OCI-LY3 (cell line): ENCODE measurements around the gene SLC38A2.

Source experiments
- H2AFZ ChIP-seq: fragments of 200-600, 300-600 bp; shearing (Covaris generic); 2 replicates; pipeline ENCODE4 v1.6.0; 2014; ENCODE audit warnings: antibody characterized with exemption, low read depth, low read length
- H3K27ac ChIP-seq: fragments of 200-600, 300-600 bp; sonication (generic); 2 replicates; pipeline ENCODE4 v1.5.1; 2014; ENCODE audit warnings: mild to moderate bottlenecking, low read length, moderate library complexity, mixed read lengths
- H3K27me3 ChIP-seq: fragments of 200-600, 300-600 bp; sonication (generic); 2 replicates; pipeline ENCODE4 v1.6.1; 2014; ENCODE audit warnings: low read depth, low read length, mixed read lengths
- H3K36me3 ChIP-seq: fragments of 200-600, 300-600 bp; sonication (generic); replicated peaks from 2 replicates; pipeline ENCODE3; 2014; ENCODE audit warnings: low read depth, low read length, mixed read lengths
- H3K4me1 ChIP-seq: fragments of 300-600, 200-600 bp; sonication (generic); 2 replicates; pipeline ENCODE4 v1.6.1; 2014; ENCODE audit warnings: low read length, mixed read lengths
- H3K4me2 ChIP-seq: fragments of 200-600, 300-600 bp; sonication (generic); 2 replicates; pipeline ENCODE4 v1.6.1; 2014; ENCODE audit warnings: low read length, mixed read lengths
- H3K4me3 ChIP-seq: fragments of 300-600, 200-600 bp; sonication (generic); 2 replicates; pipeline ENCODE4 v1.5.1; 2014; ENCODE audit warnings: antibody characterized with exemption, mild to moderate bottlenecking, low read length, moderate library complexity
- H3K79me2 ChIP-seq: fragments of 300-600, 200-600 bp; shearing (Covaris generic); 2 replicates; pipeline ENCODE4 v1.6.1; 2014; ENCODE audit warnings: mild to moderate bottlenecking, low read length, mixed read lengths
- H3K9ac ChIP-seq: fragments of 300-600, 200-600 bp; shearing (Covaris generic); 2 replicates; pipeline ENCODE4 v1.6.0; 2014; ENCODE audit warnings: mild to moderate bottlenecking, low read length, moderate library complexity
- H3K9me3 ChIP-seq: fragments of 200-600, 300-600 bp; shearing (Covaris generic); 2 replicates; pipeline ENCODE4 v1.6.1; 2014; ENCODE audit warnings: low read length, mixed read lengths; ENCODE audit not compliant: insufficient read depth
- H4K20me1 ChIP-seq: fragments of 200-600, 300-600 bp; sonication (generic); 2 replicates; pipeline ENCODE4 v1.6.1; 2016; ENCODE audit warnings: low read length, mixed read lengths; ENCODE audit not compliant: insufficient read depth
- EZH2phosphoT487 ChIP-seq: fragments of 200-600 bp; shearing (Covaris generic); IDR thresholded peaks from 2 replicates; pipeline ENCODE4 v1.6.1; 2018; ENCODE audit warnings: antibody characterized with exemption, mixed run types, low read depth
- TF ChIP-seq, protein P1 (sequence below): fragments of 200-600, 300-600 bp; sonication (generic); IDR thresholded peaks from 2 replicates; pipeline ENCODE4 v1.5.1; 2014; ENCODE audit warnings: antibody characterized with exemption, low read length, low read depth

SLC38A2 gene

DNA sequence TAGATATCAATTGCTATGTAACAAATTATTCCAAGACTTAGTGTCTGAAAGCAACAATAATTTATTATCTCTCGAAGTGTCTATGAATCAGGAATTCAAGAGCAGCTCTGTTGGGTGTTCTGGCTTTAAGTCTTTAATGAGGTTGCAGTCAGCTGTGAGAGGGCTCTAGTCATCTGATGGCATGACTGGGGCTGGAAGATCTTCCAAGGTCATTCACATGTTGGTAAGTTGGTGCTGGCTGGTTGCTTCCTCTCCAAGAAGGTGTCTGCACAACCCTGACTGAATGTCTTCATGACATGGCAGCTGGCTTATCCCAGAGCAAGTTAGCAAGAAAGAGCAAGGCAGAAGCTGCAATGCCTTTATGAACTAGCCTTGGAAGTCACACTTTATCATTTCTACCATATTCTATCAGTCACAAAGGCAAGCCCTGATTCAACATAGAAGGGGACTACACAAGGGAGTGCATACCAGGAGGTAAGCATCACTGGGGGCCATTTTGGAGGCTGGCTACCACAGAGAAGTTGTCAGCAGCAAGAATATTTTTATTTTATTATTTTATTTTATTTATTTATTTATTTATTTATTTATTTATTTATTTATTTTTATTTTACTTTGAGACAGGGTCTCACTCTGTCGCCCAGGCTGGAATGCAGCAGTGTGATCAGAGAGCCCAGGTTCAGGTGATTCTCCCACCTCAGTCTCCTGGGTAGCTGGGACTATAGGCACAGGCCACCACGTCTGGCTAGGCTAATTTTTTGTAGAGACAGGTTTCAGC lies 7.6 kb upstream of the SLC38A2 start:
- Histone ChIP-seq H3K27ac (no peak overlapping the region), H3K9me3 (no peaks in the 10 kb centered on the region), H3K9ac (no peak overlapping the region), H3K36me3 (peaks cover under 1% of the 10 kb centered on the region), H3K4me3 (no peak overlapping the region), H3K4me1 (peaks cover 14% of the 10 kb centered on the region), H3K4me2 (no peak overlapping the region), H4K20me1 (no peaks in the 10 kb centered on the region), H2AFZ (no peak overlapping the region), H3K27me3 (no peaks in the 10 kb centered on the region), H3K79me2 (peaks cover 20% of the 10 kb centered on the region)
- no peak for TF ChIP-seq EZH2phosphoT487
- TF ChIP-seq, protein P1, sequence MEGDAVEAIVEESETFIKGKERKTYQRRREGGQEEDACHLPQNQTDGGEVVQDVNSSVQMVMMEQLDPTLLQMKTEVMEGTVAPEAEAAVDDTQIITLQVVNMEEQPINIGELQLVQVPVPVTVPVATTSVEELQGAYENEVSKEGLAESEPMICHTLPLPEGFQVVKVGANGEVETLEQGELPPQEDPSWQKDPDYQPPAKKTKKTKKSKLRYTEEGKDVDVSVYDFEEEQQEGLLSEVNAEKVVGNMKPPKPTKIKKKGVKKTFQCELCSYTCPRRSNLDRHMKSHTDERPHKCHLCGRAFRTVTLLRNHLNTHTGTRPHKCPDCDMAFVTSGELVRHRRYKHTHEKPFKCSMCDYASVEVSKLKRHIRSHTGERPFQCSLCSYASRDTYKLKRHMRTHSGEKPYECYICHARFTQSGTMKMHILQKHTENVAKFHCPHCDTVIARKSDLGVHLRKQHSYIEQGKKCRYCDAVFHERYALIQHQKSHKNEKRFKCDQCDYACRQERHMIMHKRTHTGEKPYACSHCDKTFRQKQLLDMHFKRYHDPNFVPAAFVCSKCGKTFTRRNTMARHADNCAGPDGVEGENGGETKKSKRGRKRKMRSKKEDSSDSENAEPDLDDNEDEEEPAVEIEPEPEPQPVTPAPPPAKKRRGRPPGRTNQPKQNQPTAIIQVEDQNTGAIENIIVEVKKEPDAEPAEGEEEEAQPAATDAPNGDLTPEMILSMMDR = no peak

DNA sequence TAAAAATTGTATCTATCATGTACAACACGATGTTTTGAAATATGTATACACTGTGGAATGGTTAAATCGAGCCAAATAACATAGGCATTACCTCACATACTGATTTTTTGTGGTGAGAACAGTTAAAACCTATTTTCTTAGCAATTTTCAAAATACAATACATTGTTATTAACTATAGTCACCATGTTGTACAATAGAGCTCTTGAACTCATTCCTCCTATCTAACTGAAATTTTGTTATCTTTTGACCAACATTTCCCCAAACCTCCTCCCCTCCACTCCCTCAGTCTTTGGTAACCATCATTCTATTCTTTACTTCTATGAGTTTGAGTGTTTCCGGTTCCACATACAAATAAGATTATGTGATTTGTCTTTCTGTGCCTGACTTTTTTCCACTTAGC lies 6.8 kb upstream of the SLC38A2 start:
- Histone ChIP-seq H4K20me1 (no peaks in the 10 kb centered on the region), H3K9ac (no peak overlapping the region), H3K27ac (no peak overlapping the region), H3K4me3 (no peak overlapping the region), H3K79me2 (peaks cover 12% of the 10 kb centered on the region), H3K4me2 (no peak overlapping the region), H3K36me3 (no peaks in the 10 kb centered on the region), H3K4me1 (peaks cover 7% of the 10 kb centered on the region), H2AFZ (no peak overlapping the region), H3K9me3 (no peaks in the 10 kb centered on the region), H3K27me3 (no peaks in the 10 kb centered on the region)
- no peak for TF ChIP-seq EZH2phosphoT487
- TF ChIP-seq, protein P1 = no peak

DNA sequence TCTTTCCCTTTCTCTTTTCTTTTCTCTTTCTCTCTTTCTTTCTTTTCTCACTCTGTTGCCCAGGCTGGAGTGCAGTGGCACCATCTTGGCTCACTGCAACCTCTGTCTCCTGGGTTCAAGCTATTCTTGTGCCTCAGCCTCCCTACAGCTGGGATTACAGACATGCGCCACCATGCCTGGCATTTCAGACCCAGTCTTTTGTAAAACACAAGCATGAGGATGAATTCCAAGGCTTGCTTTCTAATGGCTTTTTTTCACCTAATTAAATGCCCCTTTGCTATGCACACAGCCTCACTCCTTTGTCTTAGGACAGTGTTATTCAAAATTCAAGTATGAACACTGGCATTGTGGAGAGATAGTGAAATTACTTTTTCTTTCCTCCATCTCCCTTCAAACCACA lies 6.0 kb upstream of the SLC38A2 start:
- no peak overlapping the region for H3K4me2 ChIP-seq
- peaks cover 13% of the 10 kb centered on the region for H3K4me1 ChIP-seq
- H3K27ac ChIP-seq = no peak overlapping the region
- H3K4me3 ChIP-seq = no peak overlapping the region
- no peak overlapping the region for H2AFZ ChIP-seq
- H3K9ac ChIP-seq = no peak overlapping the region
- H4K20me1 ChIP-seq = no peaks in the 10 kb centered on the region
- no peaks in the 10 kb centered on the region for H3K9me3 ChIP-seq
- no peak for TF ChIP-seq EZH2phosphoT487
- TF ChIP-seq, protein P1 = no peak
- no peaks in the 10 kb centered on the region for H3K27me3 ChIP-seq
- H3K36me3 ChIP-seq = no peaks in the 10 kb centered on the region
- peaks cover 4% of the 10 kb centered on the region; the same call in 1 of the 2 replicates for H3K79me2 ChIP-seq

DNA sequence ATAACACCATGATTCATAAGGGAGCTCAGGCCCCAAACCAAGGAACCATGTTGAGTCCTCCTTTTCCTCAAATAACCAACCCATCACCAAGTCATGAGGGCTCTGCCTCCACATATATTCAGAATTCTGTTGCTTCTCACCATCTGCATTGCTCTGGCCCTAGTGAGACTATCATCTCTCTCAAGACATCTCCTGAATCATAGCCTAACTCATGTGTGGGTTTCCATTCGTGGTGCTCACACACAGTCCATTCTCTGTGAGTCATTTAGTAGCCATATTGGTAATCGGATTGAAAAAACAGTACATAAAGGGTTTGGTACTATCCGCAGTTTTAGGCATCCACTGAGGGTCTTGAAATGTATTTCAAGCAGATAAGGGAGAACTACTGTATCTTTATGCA lies 5.1 kb upstream of the SLC38A2 start:
- no peak overlapping the region for H3K4me3 ChIP-seq
- H2AFZ ChIP-seq = no peak overlapping the region
- H3K36me3 ChIP-seq = no peaks in the 10 kb centered on the region
- no peaks in the 10 kb centered on the region for H4K20me1 ChIP-seq
- no peak overlapping the region for H3K9ac ChIP-seq
- peaks cover 3% of the 10 kb centered on the region; the same call in 1 of the 2 replicates for H3K79me2 ChIP-seq
- no peak overlapping the region for H3K27ac ChIP-seq
- no peak overlapping the region for H3K4me2 ChIP-seq
- H3K4me1 ChIP-seq = peaks cover 12% of the 10 kb centered on the region
- no peaks in the 10 kb centered on the region for H3K27me3 ChIP-seq
- H3K9me3 ChIP-seq = no peaks in the 10 kb centered on the region
- TF ChIP-seq, protein P1 = no peak
- no peak for TF ChIP-seq EZH2phosphoT487
